Heart right ventricle (tissue), 16 donors: ENCODE measurements around the gene RBM14. TPM values are rescaled to one million over a fixed set of nuclear protein-coding genes. Genes with fewer than 3 reads are reported as not detected.

Experiments
- ATAC-seq, 8 donors: fragments of 200-7000 bp; cut with Tn5 transposase; one replicate each; pipeline ENCODE4 v1.9.1; 2020; ENCODE audit warnings: mild to moderate bottlenecking in 8 of 8, moderate library complexity in 8 of 8, moderate number of reproducible peaks in 1 of 8
- DNase-seq, 2 donors: peaks; one replicate each; pipeline ENCODE4 v3.0.0-alpha.2; 2020
- H3K27ac ChIP-seq, 10 donors: fragments of 200-600 bp; sonication (generic) in 2 of 10; one replicate each; pipeline versions ENCODE4 v1.5.0 to v1.8.0; 2020 to 2022; ENCODE audit warnings: mild to moderate bottlenecking in 3 of 10
- H3K27me3 ChIP-seq, 7 donors: fragments of 200-600 bp; one replicate each; pipeline ENCODE4 v1.8.0; 2021 to 2022; ENCODE audit warnings: mild to moderate bottlenecking in 2 of 7
- H3K36me3 ChIP-seq, 9 donors: fragments of 200-600 bp; sonication (generic) in 1 of 9; one replicate each; pipeline versions ENCODE4 v1.5.0 to v1.8.0; 2020 to 2022; ENCODE audit warnings: mild to moderate bottlenecking in 2 of 9
- H3K4me1 ChIP-seq, 9 donors: fragments of 200-600 bp; sonication (generic) in 1 of 9; one replicate each; pipeline versions ENCODE4 v1.5.0 to v1.8.0; 2020 to 2022; ENCODE audit warnings: mild to moderate bottlenecking in 4 of 9
- H3K4me3 ChIP-seq, 10 donors: fragments of 200-600 bp; sonication (generic) in 2 of 10; one replicate each; pipeline versions ENCODE4 v1.5.0 to v1.8.0; 2020 to 2022; ENCODE audit warnings: mild to moderate bottlenecking in 7 of 10, moderate library complexity in 2 of 10
- H3K9me3 ChIP-seq, 11 donors: fragments of 200-600 bp in 10 of 11; sonication (generic) in 2 of 11; one replicate each; pipeline versions ENCODE4 v1.5.0 to v1.8.0; 2013 to 2022; ENCODE audit warnings: mild to moderate bottlenecking in 2 of 11, control low read depth in 1 of 11, moderate library complexity in 1 of 11
- CTCF ChIP-seq, 9 donors: fragments of 200-600 bp; sonication (generic) in 2 of 9; IDR thresholded peaks; one replicate each; pipeline versions ENCODE4 v1.5.0 to v1.8.0; 2021 to 2022; ENCODE audit warnings: antibody characterized with exemption in 9 of 9, mild to moderate bottlenecking in 5 of 9, moderate library complexity in 1 of 9
- WGBS, 2 donors: extraction: QIAGEN DNeasy Blood & Tissue Kit; methylation state at CpG; one replicate each; pipeline ENCODE4 v1.1.7; 2013; ENCODE audit warnings: inconsistent platforms in 1 of 2; 5-methylcytosine and 5-hydroxymethylcytosine counted together
- intact Hi-C, 10 donors: fragments of 100-400 bp; cut with DNase I; formaldehyde crosslinking; loops; one replicate each; pipeline versions ENCODE4 v1.11.1 to v1.14.2; 2022
- polyA plus RNA-seq, 2 donors: library from polyadenylated mRNA; stranded (reverse); fragments of 200-250 nt; gene quantifications; one replicate each; pipeline ENCODE4 v1.2.3, GENCODE V29; 2013
- total RNA-seq, 10 donors: library from RNA; stranded (reverse); fragmentation: NEBNext Ultra II Directional in 3 of 10; extraction: Animal tissue kit (Norgen Biotek cat#: 25700) in 3 of 10; gene quantifications; one replicate each; pipeline versions ENCODE4 v1.2.1 to v1.2.4, GENCODE V29; 2021 to 2023
- donor health status: Arrhythmogenic right ventricular cardiomyopathy.
- donor health status: ischemic (EF 13 %, LVEDD 7.1; RV severe dilation, severe dysfunction).
- donor health status: healthy with polysubstance abuse.
- donor health status: DM: no; HTN: yes; CAD: no.
- donor health status: DM: no; HTN: no; CAD: no.
- donor health status: ischemic (EF 25% LVEDD 6.9; RV normal size, moderate dysfunction).
- donor health status: ischemic (EF 25% LVEDD 5.7; RV mildly dilated, moderate dysfunction).
- donor health status: healthy.
- donor health status: DM: yes; HTN: yes; CAD: no.
- donor health status: Ischemic cardiomyopathy.
- donor health status: ischemic (EF 35%, LVEDD 5.7; RV mildly dilated, moderate dysfunction).
- donor health status: nonischemic (EF 11% LVEDD 7.7; RV severe dilation, severe dysfunction).
- donor health status: DM: yes; HTN: yes; CAD: no.
- donor health status: PGD.
- donor health status: ischemic (EF 29% LVEDD 5.4; RV normal size, mild dysfunction).
- donor health status: nonischemic (EF 23%, LVEDD 6.1; RV moderate dilation, normal function).

RBM14 gene
- total and polyA plus RNA-seq, 12 donors: 16.2 to 49.7 (median 28.3) TPM

GRCh38 chr11:66593650-66594049, 22.8 kb upstream of the RBM14 start:
- H3K4me1 ChIP-seq: peaks cover 3 to 43% (median 32%) of the 10 kb centered on the region in 9 donors
- H3K36me3 ChIP-seq: no peaks in the 10 kb centered on the region
- ATAC-seq (no peak), DNase-seq (no peak)
- H3K9me3 ChIP-seq: no peaks in the 10 kb centered on the region
- TF ChIP-seq CTCF (IDR thresholded peaks at IDR 0.05): no peak
- intact Hi-C loops: loop anchor here in 3 of 10 donors (2.0 to 5.0 kb wide), 2 partner anchors 45 to 84 kb away; partner anchors contain the start of genes RBM4 (in 2 of the 3) and RBM4B (in 1 of the 3)
- WGBS, 2 donors: 61 to 62% methylated on average over 7 of the region's 7 CpGs
- peak overlapping the region in 9 of 10 donors; percentile 68 to 93 (median 84) for H3K27ac ChIP-seq
- H3K4me3 ChIP-seq: peak overlapping the region; percentile 36 to 85 (median 66)
- no peaks in the 10 kb centered on the region for H3K27me3 ChIP-seq

DNA sequence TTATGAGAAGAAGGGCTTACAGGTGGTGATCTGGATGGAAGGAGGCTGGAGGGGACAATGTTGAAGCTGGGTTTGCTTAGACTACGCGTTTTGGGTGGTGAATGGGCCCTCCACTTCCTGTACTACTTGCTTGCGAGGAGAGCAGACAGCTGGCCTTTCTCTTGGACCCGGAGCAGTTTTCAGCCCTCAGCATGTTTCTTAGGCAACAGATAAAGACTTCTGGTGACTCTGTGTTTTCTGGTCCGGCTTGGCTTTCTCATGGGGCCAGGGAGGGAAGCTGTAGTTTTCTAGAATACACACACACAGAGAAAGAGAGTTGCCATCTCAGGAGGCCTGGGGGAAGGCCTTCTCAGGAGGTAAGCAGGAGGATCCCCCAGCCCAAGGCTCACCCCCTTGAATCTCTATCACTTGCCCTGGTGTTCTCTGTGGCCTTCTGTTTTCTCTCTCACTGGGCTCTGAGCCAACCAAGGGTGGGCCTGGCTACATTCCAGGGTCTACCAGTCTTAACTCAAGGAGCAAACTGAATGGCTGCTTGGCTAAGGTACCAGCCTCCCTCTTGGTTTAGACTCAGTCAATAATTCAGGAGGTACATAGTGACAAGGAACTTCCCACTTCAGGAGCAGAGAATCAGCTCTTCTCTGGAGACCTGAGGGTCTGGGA, 21.1 kb upstream of the RBM14 start:
- no peak for TF ChIP-seq CTCF (IDR thresholded peaks at IDR 0.05)
- Histone ChIP-seq H3K4me3 (no peak overlapping the region), H3K4me1 (peaks cover 3 to 46% (median 36%) of the 10 kb centered on the region in 9 donors), H3K36me3 (peaks cover 0 to 17% (median 9%) of the 10 kb centered on the region in 9 donors), H3K27ac (peak overlapping the region in 8 of 10 donors; percentile 54 to 76 (median 64)), H3K27me3 (no peaks in the 10 kb centered on the region), H3K9me3 (no peaks in the 10 kb centered on the region)
- intact Hi-C loops: no loop called here
- DNase-seq (peak; percentile 40 to 72), ATAC-seq (peak; percentile 11 to 54 (median 46))
- 44 to 45% methylated on average over 5 of the region's 5 CpGs for WGBS, 2 donors

GRCh38 chr11:66598993-66599392, 17.4 kb upstream of the RBM14 start:
- TF ChIP-seq CTCF (IDR thresholded peaks at IDR 0.05): no peak
- Histone ChIP-seq H3K27me3 (no peaks in the 10 kb centered on the region), H3K36me3 (peaks cover 0 to 43% (median 9%) of the 10 kb centered on the region in 9 donors), H3K9me3 (no peaks in the 10 kb centered on the region), H3K4me3 (no peak overlapping the region), H3K27ac (no peak overlapping the region), H3K4me1 (peaks cover 0 to 45% (median 38%) of the 10 kb centered on the region in 9 donors)
- no peak for ATAC-seq
- no peak for DNase-seq
- WGBS, 2 donors: 95% methylated on average over 6 of the region's 6 CpGs
- intact Hi-C loops: no loop called here

GRCh38 chr11:66600219-66600618, 16.2 kb upstream of the RBM14 start:
- 72 to 73% methylated on average over 2 of the region's 2 CpGs for WGBS, 2 donors
- peaks cover 0 to 55% (median 11%) of the 10 kb centered on the region in 9 donors for H3K36me3 ChIP-seq
- H3K4me1 ChIP-seq: peaks cover 0 to 33% (median 26%) of the 10 kb centered on the region in 9 donors
- peak in 1 of 8 donors; percentile 18 for ATAC-seq
- DNase-seq: no peak
- TF ChIP-seq CTCF (IDR thresholded peaks at IDR 0.05): no peak
- peak overlapping the region in 2 of 10 donors; percentile 14 to 20 for H3K27ac ChIP-seq
- no peaks in the 10 kb centered on the region for H3K9me3 ChIP-seq
- intact Hi-C loops: no loop called here
- no peak overlapping the region for H3K4me3 ChIP-seq
- H3K27me3 ChIP-seq: no peaks in the 10 kb centered on the region
